IPS-18c (cell line): ENCODE measurements around the gene TSPAN7.

Experiments
- H3K4me3 ChIP-seq: 2 replicates; pipeline ENCODE4 v1.7.0; 2013; ENCODE audit warnings: low read depth, mild to moderate bottlenecking, low read length, moderate library complexity; ENCODE audit not compliant: insufficient read depth
- H3K9me3 ChIP-seq: one replicate; pipeline ENCODE4 v1.6.1; 2013; ENCODE audit warnings: mild to moderate bottlenecking, low read length, moderate library complexity; ENCODE audit not compliant: control insufficient read depth, insufficient read depth

Gene TSPAN7

GRCh38 chrX:38699696-38700095, 138.4 kb downstream of the TSPAN7 start:
- Histone ChIP-seq H3K4me3 (no peak overlapping the region), H3K9me3 (peaks cover 3% of the 10 kb centered on the region)

GRCh38 chrX:38701073-38701472, 139.7 kb downstream of the TSPAN7 start:
- Histone ChIP-seq H3K9me3 (peaks cover 5% of the 10 kb centered on the region), H3K4me3 (no peak overlapping the region)

GRCh38 chrX:38704146-38704882, 143.0 kb downstream of the TSPAN7 start:
- H3K9me3 ChIP-seq: peaks cover 9% of the 10 kb centered on the region
- no peak overlapping the region for H3K4me3 ChIP-seq

GRCh38 chrX:38717871-38718270, 156.5 kb downstream of the TSPAN7 start:
- Histone ChIP-seq H3K9me3 (no peaks in the 10 kb centered on the region), H3K4me3 (no peak overlapping the region)

- H3K4me3 ChIP-seq: no peak overlapping the region
- H3K9me3 ChIP-seq: no peaks in the 10 kb centered on the region
Observed at GRCh38 chrX:38718311-38718710, 157.0 kb downstream of the TSPAN7 start.

- Histone ChIP-seq H3K4me3 (no peak overlapping the region), H3K9me3 (no peaks in the 10 kb centered on the region)
Observed at GRCh38 chrX:38726612-38727011, 165.3 kb downstream of the TSPAN7 start.

GRCh38 chrX:38727668-38728067, 166.3 kb downstream of the TSPAN7 start:
- Histone ChIP-seq H3K4me3 (no peak overlapping the region), H3K9me3 (no peaks in the 10 kb centered on the region)

- H3K9me3 ChIP-seq: peaks cover 2% of the 10 kb centered on the region
- H3K4me3 ChIP-seq: no peak overlapping the region
Observed at GRCh38 chrX:38732866-38733265, 171.5 kb downstream of the TSPAN7 start.
